ENCODE measurements around the gene SLAMF9.

- no peak for TF ChIP-seq EGR1 (IDR thresholded peaks at IDR 0.05)
- no peak for TF ChIP-seq MAX (IDR thresholded peaks at IDR 0.05)
- TF ChIP-seq REST (IDR thresholded peaks at IDR 0.05; ENCODE audit: low read depth) = no peak
- no peak for TF ChIP-seq YY1 (IDR thresholded peaks at IDR 0.05; ENCODE audit: low read depth)
- peak; percentile 37; the same call in 1 of the 2 replicates for TF ChIP-seq TCF12 (IDR thresholded peaks at IDR 0.05; ENCODE audit: low read depth)
- no peak for TF ChIP-seq USF1 (IDR thresholded peaks at IDR 0.05)
- no peak for TF ChIP-seq FOXM1 (IDR thresholded peaks at IDR 0.05; ENCODE audit: borderline replicate concordance, low read depth)
- no peak for TF ChIP-seq CREB1 (IDR thresholded peaks at IDR 0.05; ENCODE audit: low read depth)
- no peak for TF ChIP-seq TAF1 (IDR thresholded peaks at IDR 0.05; ENCODE audit: low read depth)
- no peak for TF ChIP-seq CEBPB (IDR thresholded peaks at IDR 0.05)
- no peak for TF ChIP-seq EP300 (IDR thresholded peaks at IDR 0.05; ENCODE audit: borderline replicate concordance)
Observed at GRCh38 chr1:159949123-159949522, 4.9 kb downstream of the SLAMF9 start.

All from Ishikawa (cell line).